ENCODE results near the gene ABHD17C. TPM values are rescaled to one million over a fixed set of nuclear protein-coding genes. Genes with fewer than 3 reads are reported as not detected.

Gene ABHD17C
- polyA plus RNA-seq, 3 donors from 2014 or later: 1.3 to 2.7 (median 1.5) TPM

DNA sequence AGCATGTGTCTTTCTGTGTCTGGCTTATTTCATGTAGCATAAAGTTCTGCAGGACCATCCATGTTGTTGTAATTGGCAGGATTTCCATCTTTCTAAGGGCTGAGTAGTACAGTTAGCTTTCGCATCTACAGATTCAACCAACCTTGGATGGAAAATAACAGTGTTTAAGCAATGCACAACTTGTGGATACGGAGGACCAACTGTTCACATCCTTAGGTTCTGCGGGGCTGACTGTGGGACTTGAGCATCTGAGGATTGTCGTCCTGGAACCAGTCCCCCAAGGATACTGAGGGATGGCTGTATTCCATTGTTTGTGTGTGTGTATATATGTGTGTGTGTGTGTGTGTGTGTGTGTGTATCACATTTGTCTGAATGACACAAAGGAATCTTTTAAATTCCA, 27.7 kb downstream of the ABHD17C start:
- no peak for DNase-seq
- no peaks in the 10 kb centered on the region for H3K4me1 Mint-ChIP-seq
- peaks cover 0 to 7% (median 2%) of the 10 kb centered on the region in 3 donors for H3K36me3 Mint-ChIP-seq
- no peaks in the 10 kb centered on the region for H3K9me3 Mint-ChIP-seq
- no peak overlapping the region for H3K4me3 Mint-ChIP-seq
- H3K27me3 Mint-ChIP-seq (ENCODE audit: low read depth in 3 of 3): peaks cover 0 to 2% (median 0%) of the 10 kb centered on the region in 3 donors
- no peak overlapping the region for H3K27ac Mint-ChIP-seq

GRCh38 chr15:80727196-80727595, 32.1 kb downstream of the ABHD17C start:
- peaks cover 0 to 4% (median 2%) of the 10 kb centered on the region in 3 donors for H3K36me3 Mint-ChIP-seq
- no peaks in the 10 kb centered on the region for H3K27me3 Mint-ChIP-seq (ENCODE audit: low read depth in 3 of 3)
- no peak overlapping the region for H3K4me3 Mint-ChIP-seq
- DNase-seq: no peak
- H3K9me3 Mint-ChIP-seq: no peaks in the 10 kb centered on the region
- H3K4me1 Mint-ChIP-seq: no peaks in the 10 kb centered on the region
- no peak overlapping the region for H3K27ac Mint-ChIP-seq

DNA sequence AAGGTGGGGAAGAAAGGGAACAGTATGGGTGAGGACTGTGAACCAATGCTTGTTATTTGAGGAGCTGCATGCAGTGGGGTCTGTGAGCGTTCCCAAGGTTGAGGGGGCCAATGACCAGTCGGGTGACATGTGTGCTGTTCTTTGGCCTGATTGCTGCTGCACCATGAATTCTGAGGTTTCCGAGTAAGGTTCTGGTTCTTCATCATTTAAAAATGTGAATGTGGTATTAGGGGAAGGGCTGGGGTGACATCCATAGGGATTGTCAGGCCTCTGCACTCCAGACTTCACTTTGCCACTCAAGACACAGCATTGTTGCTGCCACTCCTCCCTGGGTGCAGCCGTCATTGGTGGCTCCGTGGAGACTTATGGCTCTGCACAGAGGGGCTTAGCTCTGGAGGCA, 32.5 kb downstream of the ABHD17C start:
- H3K4me1 Mint-ChIP-seq: no peaks in the 10 kb centered on the region
- H3K4me3 Mint-ChIP-seq: no peak overlapping the region
- no peak for DNase-seq
- peaks cover 0 to 4% (median 2%) of the 10 kb centered on the region in 3 donors for H3K36me3 Mint-ChIP-seq
- no peaks in the 10 kb centered on the region for H3K9me3 Mint-ChIP-seq
- H3K27me3 Mint-ChIP-seq (ENCODE audit: low read depth in 3 of 3): no peaks in the 10 kb centered on the region
- H3K27ac Mint-ChIP-seq: no peak overlapping the region

- H3K4me1 Mint-ChIP-seq: no peaks in the 10 kb centered on the region
- no peak overlapping the region for H3K4me3 Mint-ChIP-seq
- peaks cover 0 to 4% (median 3%) of the 10 kb centered on the region in 3 donors for H3K36me3 Mint-ChIP-seq
- H3K27ac Mint-ChIP-seq: no peak overlapping the region
- H3K9me3 Mint-ChIP-seq: no peaks in the 10 kb centered on the region
- no peaks in the 10 kb centered on the region for H3K27me3 Mint-ChIP-seq (ENCODE audit: low read depth in 3 of 3)
- no peak for DNase-seq
Measured at GRCh38 chr15:80730387-80730786, 35.3 kb downstream of the ABHD17C start.

DNA sequence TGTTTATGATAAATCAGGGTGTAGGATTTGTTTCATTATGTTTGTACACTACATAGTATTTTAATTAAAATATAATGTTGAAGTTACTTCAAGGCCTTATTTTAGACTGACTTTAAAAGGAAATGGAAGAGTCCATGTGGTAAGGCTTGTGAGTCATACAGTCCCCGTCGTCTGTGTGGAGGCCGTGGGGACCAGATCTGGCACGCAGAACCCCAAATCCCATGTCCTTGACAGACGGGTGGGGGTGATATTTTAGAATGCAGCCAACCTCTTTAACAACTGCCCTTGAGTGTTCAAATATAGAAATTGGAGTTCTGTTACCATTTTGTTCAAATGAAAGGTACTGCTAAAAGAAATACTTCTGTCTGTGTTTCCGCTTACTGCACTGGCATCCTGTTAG, 35.8 kb downstream of the ABHD17C start:
- Mint-ChIP-seq H3K4me1 (no peaks in the 10 kb centered on the region), H3K36me3 (peaks cover 0 to 6% (median 4%) of the 10 kb centered on the region in 3 donors), H3K27me3 (ENCODE audit: low read depth in 3 of 3) (peaks cover 0 to 2% (median 0%) of the 10 kb centered on the region in 3 donors), H3K4me3 (no peak overlapping the region), H3K9me3 (no peaks in the 10 kb centered on the region), H3K27ac (no peak overlapping the region)
- DNase-seq: no peak

DNA sequence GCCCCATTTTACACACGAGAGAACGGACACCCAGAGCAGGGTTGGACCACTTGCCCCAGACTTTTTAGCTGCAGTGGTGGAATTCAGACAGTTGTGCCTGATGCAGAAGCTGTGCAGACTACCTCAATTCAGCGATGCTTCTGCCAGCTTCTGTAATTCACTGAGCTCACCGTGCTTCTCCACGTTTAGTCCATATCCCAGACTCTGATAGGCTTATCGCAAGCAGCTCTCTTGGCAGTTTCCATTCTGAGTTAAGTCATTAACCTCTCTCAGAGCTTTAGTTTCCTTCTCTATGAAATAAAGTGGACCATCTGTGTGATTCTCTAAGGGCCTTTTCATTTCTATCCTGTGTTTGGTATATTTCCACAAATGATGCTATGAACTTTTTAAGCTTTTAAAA, 37.1 kb downstream of the ABHD17C start:
- Mint-ChIP-seq H3K36me3 (peaks cover 0 to 4% (median 0%) of the 10 kb centered on the region in 3 donors), H3K27me3 (ENCODE audit: low read depth in 3 of 3) (peaks cover 0 to 3% (median 2%) of the 10 kb centered on the region in 3 donors), H3K4me1 (no peaks in the 10 kb centered on the region), H3K27ac (no peak overlapping the region), H3K9me3 (no peaks in the 10 kb centered on the region), H3K4me3 (no peak overlapping the region)
- DNase-seq: no peak

DNA sequence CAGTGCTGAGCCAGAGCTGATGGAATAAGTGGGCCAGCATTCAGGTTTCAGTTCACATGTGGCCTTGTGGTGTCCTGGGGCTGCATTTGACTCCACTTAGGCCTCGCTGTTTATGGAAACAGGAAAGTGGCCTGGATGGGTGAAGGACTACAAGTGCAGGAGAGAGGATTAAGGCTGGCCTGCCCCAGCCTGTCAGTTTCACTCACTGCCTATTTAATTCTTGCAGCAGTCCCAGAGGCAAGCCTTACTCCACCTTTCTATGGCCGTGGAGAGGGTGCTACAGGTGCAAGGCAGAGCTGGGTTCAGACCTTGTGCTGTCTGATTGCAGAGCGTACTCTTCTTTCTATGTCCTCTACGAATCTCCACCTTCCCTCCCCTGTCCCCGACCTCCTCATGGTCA, 37.7 kb downstream of the ABHD17C start:
- H3K4me3 Mint-ChIP-seq: no peak overlapping the region
- DNase-seq: no peak
- H3K27ac Mint-ChIP-seq: no peak overlapping the region
- H3K9me3 Mint-ChIP-seq: no peaks in the 10 kb centered on the region
- H3K36me3 Mint-ChIP-seq: peaks cover 0 to 4% (median 0%) of the 10 kb centered on the region in 3 donors
- no peaks in the 10 kb centered on the region for H3K4me1 Mint-ChIP-seq
- peaks cover 0 to 5% (median 2%) of the 10 kb centered on the region in 3 donors for H3K27me3 Mint-ChIP-seq (ENCODE audit: low read depth in 3 of 3)

DNA sequence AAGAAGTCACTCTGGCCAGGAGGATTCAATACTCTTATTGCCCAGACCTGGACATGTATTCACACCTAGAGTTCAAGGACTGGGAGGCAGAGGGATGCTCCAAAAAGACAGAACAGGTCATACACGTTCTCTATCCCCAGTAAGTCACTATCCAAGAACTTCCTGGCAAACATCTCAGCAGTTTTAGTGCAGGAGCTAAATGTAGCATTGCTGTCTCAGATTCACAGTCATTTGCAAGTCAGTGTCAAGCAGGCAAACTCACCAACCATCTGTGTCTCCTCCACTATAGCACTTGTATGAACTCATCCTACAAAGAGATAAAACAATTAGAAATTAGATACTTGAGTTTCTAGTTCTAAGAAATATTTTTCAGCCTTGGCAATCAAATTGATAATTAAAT, 38.4 kb downstream of the ABHD17C start:
- Mint-ChIP-seq H3K36me3 (peaks cover 0 to 4% (median 0%) of the 10 kb centered on the region in 3 donors), H3K9me3 (no peaks in the 10 kb centered on the region), H3K4me3 (no peak overlapping the region), H3K27me3 (ENCODE audit: low read depth in 3 of 3) (peaks cover 0 to 5% (median 2%) of the 10 kb centered on the region in 3 donors), H3K27ac (no peak overlapping the region), H3K4me1 (no peaks in the 10 kb centered on the region)
- DNase-seq: no peak

DNA sequence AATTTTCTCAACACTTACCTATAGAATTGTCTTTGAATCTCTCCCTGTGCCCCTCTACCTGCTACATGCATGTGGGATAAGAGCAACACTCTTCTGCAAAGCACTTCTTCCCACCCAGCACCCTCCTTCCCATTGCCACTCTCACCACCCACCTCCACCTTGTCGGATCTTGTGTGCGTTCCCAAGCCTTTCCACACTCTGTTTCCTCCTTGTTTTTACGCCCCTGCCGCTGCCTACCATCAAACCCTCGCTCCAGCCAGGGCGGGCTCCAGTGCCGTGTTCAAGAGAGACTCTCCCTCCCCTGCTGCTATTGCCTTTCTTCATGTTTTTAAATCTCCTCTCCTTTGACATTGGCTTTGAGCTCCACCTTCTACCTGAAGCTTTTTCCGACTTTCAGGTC, 40.2 kb downstream of the ABHD17C start:
- peaks cover 0 to 4% (median 4%) of the 10 kb centered on the region in 3 donors for H3K36me3 Mint-ChIP-seq
- H3K27me3 Mint-ChIP-seq (ENCODE audit: low read depth in 3 of 3): peaks cover 0 to 5% (median 2%) of the 10 kb centered on the region in 3 donors
- no peaks in the 10 kb centered on the region for H3K4me1 Mint-ChIP-seq
- peak overlapping the region in 2 of 6 donors; percentile 31 to 53 for H3K27ac Mint-ChIP-seq
- H3K9me3 Mint-ChIP-seq: no peaks in the 10 kb centered on the region
- no peak for DNase-seq
- H3K4me3 Mint-ChIP-seq: no peak overlapping the region

DNA sequence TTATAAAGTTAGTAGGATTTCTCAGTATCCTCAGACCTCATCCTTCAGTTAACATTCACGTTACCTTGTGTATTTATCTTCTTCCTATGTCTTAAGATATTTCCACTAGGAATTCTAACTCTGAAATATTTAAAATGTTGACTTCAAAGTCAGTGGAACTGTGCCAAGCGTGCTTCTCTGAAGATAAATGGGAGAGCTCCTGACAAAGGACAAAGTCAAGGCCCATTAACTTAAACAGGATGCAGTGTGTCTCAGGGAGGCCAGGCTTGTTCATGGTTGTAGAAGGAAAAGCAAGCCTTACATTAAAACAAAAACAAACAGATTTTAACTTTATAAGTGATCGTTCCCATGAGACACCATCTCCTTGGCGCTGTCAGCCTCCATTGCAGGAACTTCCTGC, 41.5 kb downstream of the ABHD17C start:
- peaks cover 0 to 5% (median 2%) of the 10 kb centered on the region in 3 donors for H3K27me3 Mint-ChIP-seq (ENCODE audit: low read depth in 3 of 3)
- H3K27ac Mint-ChIP-seq: no peak overlapping the region
- no peaks in the 10 kb centered on the region for H3K9me3 Mint-ChIP-seq
- H3K4me3 Mint-ChIP-seq: no peak overlapping the region
- H3K36me3 Mint-ChIP-seq: peaks cover 0 to 4% (median 4%) of the 10 kb centered on the region in 3 donors
- DNase-seq: no peak
- H3K4me1 Mint-ChIP-seq: no peaks in the 10 kb centered on the region

- H3K27ac Mint-ChIP-seq: no peak overlapping the region
- H3K4me1 Mint-ChIP-seq: no peaks in the 10 kb centered on the region
- no peaks in the 10 kb centered on the region for H3K9me3 Mint-ChIP-seq
- H3K36me3 Mint-ChIP-seq: peaks cover 0 to 4% (median 4%) of the 10 kb centered on the region in 3 donors
- no peak overlapping the region for H3K4me3 Mint-ChIP-seq
- H3K27me3 Mint-ChIP-seq (ENCODE audit: low read depth in 3 of 3): peaks cover 0 to 5% (median 2%) of the 10 kb centered on the region in 3 donors
- DNase-seq: no peak
Measured at GRCh38 chr15:80739919-80740318, 44.8 kb downstream of the ABHD17C start.

- no peak overlapping the region for H3K4me3 Mint-ChIP-seq
- peaks cover 0 to 4% (median 0%) of the 10 kb centered on the region in 6 donors for H3K9me3 Mint-ChIP-seq
- peak overlapping the region in 1 of 6 donors; percentile 8 for H3K27ac Mint-ChIP-seq
- no peaks in the 10 kb centered on the region for H3K4me1 Mint-ChIP-seq
- H3K27me3 Mint-ChIP-seq (ENCODE audit: low read depth in 3 of 3): peaks cover 0 to 3% (median 2%) of the 10 kb centered on the region in 3 donors
- H3K36me3 Mint-ChIP-seq: peaks cover 0 to 8% (median 4%) of the 10 kb centered on the region in 3 donors
- DNase-seq: no peak
Measured at GRCh38 chr15:80742081-80742480, 47.0 kb downstream of the ABHD17C start.

DNA sequence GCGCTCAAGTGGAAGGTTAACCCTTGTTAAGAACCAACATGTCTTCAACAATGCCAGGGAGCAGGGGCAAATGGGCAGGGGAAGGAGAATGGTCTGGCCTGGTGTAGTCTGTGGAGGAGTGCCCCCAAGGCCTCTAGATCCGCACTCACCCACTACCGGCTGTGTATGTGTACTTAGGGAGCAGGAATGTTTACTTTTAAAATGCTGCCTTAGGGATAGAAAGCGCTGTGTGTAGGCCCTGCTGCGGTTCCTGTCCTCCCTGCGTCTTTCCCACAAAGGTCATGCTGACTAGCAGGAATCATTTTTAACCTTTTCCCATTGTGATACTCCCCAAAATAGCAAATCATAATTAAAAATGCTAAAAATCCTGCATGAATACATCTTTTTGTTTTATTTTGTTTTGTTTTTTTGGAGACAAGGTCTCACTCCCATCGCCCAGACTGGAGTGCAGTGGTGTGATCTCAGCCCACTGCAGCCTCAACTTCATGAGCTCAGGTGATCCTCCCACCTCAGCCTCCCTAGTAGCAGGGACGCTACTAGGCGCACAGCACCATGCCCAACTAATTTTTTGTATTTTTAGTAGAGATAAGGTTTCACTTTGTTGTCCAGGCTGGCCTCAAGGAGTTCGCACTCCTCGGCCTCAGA, 48.2 kb downstream of the ABHD17C start:
- Mint-ChIP-seq H3K9me3 (peaks cover 0 to 4% (median 0%) of the 10 kb centered on the region in 6 donors), H3K4me3 (no peak overlapping the region)

DNA sequence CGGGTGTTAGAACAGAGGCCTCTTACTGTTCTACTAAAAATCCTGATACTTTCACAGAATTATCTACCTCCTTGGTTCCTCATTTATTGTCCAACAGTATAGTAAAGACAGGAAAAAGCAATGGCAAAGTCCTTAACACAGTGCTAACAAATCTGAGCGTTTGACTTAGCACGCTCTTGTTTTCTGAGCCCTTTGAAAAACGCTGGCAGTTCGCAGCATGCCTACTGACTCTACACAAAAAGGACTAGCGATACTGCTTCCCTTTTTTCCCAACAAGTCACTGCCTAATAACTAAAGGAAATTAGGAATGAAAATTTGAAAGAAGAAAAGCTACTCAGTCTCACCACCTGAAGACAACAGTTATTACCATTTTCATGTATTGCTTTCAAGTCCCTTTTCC, 49.3 kb downstream of the ABHD17C start:
- H3K27me3 Mint-ChIP-seq (ENCODE audit: low read depth in 3 of 3): peaks cover 0 to 2% (median 2%) of the 10 kb centered on the region in 3 donors
- H3K27ac Mint-ChIP-seq: no peak overlapping the region
- H3K36me3 Mint-ChIP-seq: peaks cover 3 to 14% (median 4%) of the 10 kb centered on the region in 3 donors
- H3K4me1 Mint-ChIP-seq: no peaks in the 10 kb centered on the region
- peaks cover 0 to 4% (median 0%) of the 10 kb centered on the region in 6 donors for H3K9me3 Mint-ChIP-seq
- no peak overlapping the region for H3K4me3 Mint-ChIP-seq
- DNase-seq: no peak

More for the DNA sequence above, 48.2 kb downstream of the ABHD17C start:
- H3K4me1 Mint-ChIP-seq: no peaks in the 10 kb centered on the region
- H3K27me3 Mint-ChIP-seq (ENCODE audit: low read depth in 3 of 3): peaks cover 0 to 2% (median 2%) of the 10 kb centered on the region in 3 donors
- peaks cover 3 to 12% (median 4%) of the 10 kb centered on the region in 3 donors for H3K36me3 Mint-ChIP-seq
- no peak for DNase-seq
- H3K27ac Mint-ChIP-seq: no peak overlapping the region

Data from immature natural killer cell (primary cell).